Measurements from ENCODE around the gene DENND4B. TPM values are rescaled to one million over a fixed set of nuclear protein-coding genes. Genes with fewer than 3 reads are reported as not detected.

Gene DENND4B
- total RNA-seq, 1 donor = 27.5 TPM

- peaks cover 86% of the 10 kb centered on the region for H3K79me2 ChIP-seq (ENCODE audit: insufficient read depth, low read length)
- no peak overlapping the region for H3K27ac ChIP-seq (ENCODE audit: low read depth, low read length)
- no peak overlapping the region for H2AFZ ChIP-seq (ENCODE audit: low read length)
- H3K27me3 ChIP-seq (ENCODE audit: insufficient read depth, low read length) = no peaks in the 10 kb centered on the region
- peaks cover 16% of the 10 kb centered on the region for H3K4me1 ChIP-seq (ENCODE audit: insufficient read depth, low read length)
- DNase-seq (ENCODE audit: insufficient read length, low spot score, missing footprints) = no peak
- H3K4me3 ChIP-seq (ENCODE audit: insufficient read depth, low read length) = no peak overlapping the region
- H4K20me1 ChIP-seq (ENCODE audit: insufficient read depth, low read length) = no peaks in the 10 kb centered on the region
- no peaks in the 10 kb centered on the region for H3K36me3 ChIP-seq (ENCODE audit: insufficient read depth, low read length)
- no peaks in the 10 kb centered on the region for H3K9me3 ChIP-seq (ENCODE audit: low read depth, low read length)
- no peak for TF ChIP-seq CTCF (IDR thresholded peaks at IDR 0.05; ENCODE audit: extremely low read depth, low read depth, low read length)
- no peak overlapping the region for H3K4me2 ChIP-seq (ENCODE audit: insufficient read depth, low read length)
These were observed 60.4 kb downstream of the DENND4B start for GRCh38 chr1:153886127-153886526.

- peaks cover 4% of the 10 kb centered on the region for H4K20me1 ChIP-seq (ENCODE audit: insufficient read depth, low read length)
- no peaks in the 10 kb centered on the region for H3K36me3 ChIP-seq (ENCODE audit: insufficient read depth, low read length)
- H3K9me3 ChIP-seq (ENCODE audit: low read depth, low read length) = no peaks in the 10 kb centered on the region
- H3K4me3 ChIP-seq (ENCODE audit: insufficient read depth, low read length) = no peak overlapping the region
- no peaks in the 10 kb centered on the region for H3K27me3 ChIP-seq (ENCODE audit: insufficient read depth, low read length)
- no peak overlapping the region for H3K4me2 ChIP-seq (ENCODE audit: insufficient read depth, low read length)
- no peak overlapping the region for H2AFZ ChIP-seq (ENCODE audit: low read length)
- H3K4me1 ChIP-seq (ENCODE audit: insufficient read depth, low read length) = peaks cover 21% of the 10 kb centered on the region
- DNase-seq (ENCODE audit: insufficient read length, low spot score, missing footprints) = no peak
- H3K27ac ChIP-seq (ENCODE audit: low read depth, low read length) = no peak overlapping the region
- peaks cover 86% of the 10 kb centered on the region for H3K79me2 ChIP-seq (ENCODE audit: insufficient read depth, low read length)
- no peak for TF ChIP-seq CTCF (IDR thresholded peaks at IDR 0.05; ENCODE audit: extremely low read depth, low read depth, low read length)
These were observed 63.3 kb downstream of the DENND4B start for GRCh38 chr1:153883223-153883622.

GRCh38 chr1:153882296-153882912, 64.1 kb downstream of the DENND4B start:
- Histone ChIP-seq H3K4me1 (ENCODE audit: insufficient read depth, low read length) (peaks cover 21% of the 10 kb centered on the region), H3K27me3 (ENCODE audit: insufficient read depth, low read length) (no peaks in the 10 kb centered on the region), H4K20me1 (ENCODE audit: insufficient read depth, low read length) (peaks cover 6% of the 10 kb centered on the region), H3K9me3 (ENCODE audit: low read depth, low read length) (no peaks in the 10 kb centered on the region), H2AFZ (ENCODE audit: low read length) (peak overlapping the region; percentile 57), H3K79me2 (ENCODE audit: insufficient read depth, low read length) (peaks cover 85% of the 10 kb centered on the region), H3K27ac (ENCODE audit: low read depth, low read length) (peak overlapping the region; percentile 66), H3K4me2 (ENCODE audit: insufficient read depth, low read length) (peak overlapping the region; percentile 84), H3K4me3 (ENCODE audit: insufficient read depth, low read length) (peak overlapping the region; percentile 65), H3K36me3 (ENCODE audit: insufficient read depth, low read length) (no peaks in the 10 kb centered on the region)
- no peak for TF ChIP-seq CTCF (IDR thresholded peaks at IDR 0.05; ENCODE audit: extremely low read depth, low read depth, low read length)
- DNase-seq (ENCODE audit: insufficient read length, low spot score, missing footprints) = peak; percentile 54

- peaks cover 85% of the 10 kb centered on the region for H3K79me2 ChIP-seq (ENCODE audit: insufficient read depth, low read length)
- peaks cover 21% of the 10 kb centered on the region for H3K4me1 ChIP-seq (ENCODE audit: insufficient read depth, low read length)
- peak overlapping the region; percentile 84 for H3K4me2 ChIP-seq (ENCODE audit: insufficient read depth, low read length)
- no peaks in the 10 kb centered on the region for H3K36me3 ChIP-seq (ENCODE audit: insufficient read depth, low read length)
- H2AFZ ChIP-seq (ENCODE audit: low read length) = peak overlapping the region; percentile 57
- H3K9me3 ChIP-seq (ENCODE audit: low read depth, low read length) = no peaks in the 10 kb centered on the region
- H3K27ac ChIP-seq (ENCODE audit: low read depth, low read length) = peak overlapping the region; percentile 66
- TF ChIP-seq CTCF (IDR thresholded peaks at IDR 0.05; ENCODE audit: extremely low read depth, low read depth, low read length) = no peak
- H3K27me3 ChIP-seq (ENCODE audit: insufficient read depth, low read length) = no peaks in the 10 kb centered on the region
- H4K20me1 ChIP-seq (ENCODE audit: insufficient read depth, low read length) = peaks cover 6% of the 10 kb centered on the region
- peak; percentile 85 for DNase-seq (ENCODE audit: insufficient read length, low spot score, missing footprints)
- H3K4me3 ChIP-seq (ENCODE audit: insufficient read depth, low read length) = peak overlapping the region; percentile 65
These were observed 64.8 kb downstream of the DENND4B start for GRCh38 chr1:153881751-153882150.

Measured in osteoblast (primary cell).